Progenitor cell of endocrine pancreas (in vitro differentiated cells): ENCODE measurements around the gene NHLRC3. TPM values are rescaled to one million over a fixed set of nuclear protein-coding genes. Genes with fewer than 3 reads are reported as not detected.
A peak's percentile ranks its signal among the peaks of the same experiment; 100 is the strongest.
"Not testable (repeated sequence)": the region's sequence is repeated elsewhere in the genome, so short reads cannot be mapped to it uniquely, and the experiment has no call there.

Source experiments
- DNase-seq: peaks from one replicate; pipeline ENCODE4 v3.0.0; 2021; ENCODE audit warnings: low spot score; ENCODE audit not compliant: unreplicated experiment
- H3K27ac Mint-ChIP-seq: 2 replicates; pipeline ENCODE4 v1.8.0; 2021; ENCODE audit warnings: mild to moderate bottlenecking, moderate library complexity, mixed read lengths
- H3K27me3 Mint-ChIP-seq: 2 replicates; pipeline ENCODE4 v1.8.0; 2021; ENCODE audit warnings: mixed read lengths
- H3K36me3 Mint-ChIP-seq: 2 replicates; pipeline ENCODE4 v1.8.0; 2022; ENCODE audit warnings: mixed read lengths; ENCODE audit not compliant: insufficient read depth
- H3K4me1 Mint-ChIP-seq: 2 replicates; pipeline ENCODE4 v1.8.0; 2021; ENCODE audit warnings: low read depth, mixed read lengths
- H3K4me3 Mint-ChIP-seq: 2 replicates; pipeline ENCODE4 v1.8.0; 2021; ENCODE audit warnings: low read depth, mild to moderate bottlenecking, moderate library complexity, mixed read lengths
- H3K9me3 Mint-ChIP-seq: 2 replicates; pipeline ENCODE4 v1.8.0; 2021; ENCODE audit warnings: low read depth, mixed read lengths
- CTCF ChIP-seq: fragments of 200-600 bp; sonication (generic); IDR thresholded peaks from one replicate; pipeline ENCODE4 v1.5.0; 2021; ENCODE audit warnings: antibody characterized with exemption, mild to moderate bottlenecking; ENCODE audit not compliant: unreplicated experiment
- long read RNA-seq: library from polyadenylated mRNA; unstranded; transcript quantifications from one replicate; pipeline ENCODE4 v2.0.0, GENCODE V29; 2020
- total RNA-seq: library from RNA; stranded (reverse); gene quantifications from 2 replicates; pipeline ENCODE4 v1.2.1, GENCODE V29; 2021

Gene NHLRC3
- total RNA-seq, result 38.4 and 40.7 TPM in 2 replicates
- long read RNA-seq, transcript NHLRC3-202 (7 exons, 3,549 nt), result minor isoform, 14 of 78 reads
- long read RNA-seq, transcript NHLRC3-201 (6 exons, 3,275 nt), result major isoform, 21 of 78 reads
- long read RNA-seq, transcript NHLRC3-204 (2 exons, 3,237 nt), result minor isoform, 5 of 78 reads
- long read RNA-seq, partial matches to known transcripts, result 10 of 78 reads
- long read RNA-seq, other reads (novel, unspliced or antisense), result 27 of 78 reads

- H3K4me1 Mint-ChIP-seq, result peaks cover 31% of the 10 kb centered on the region
- no peaks in the 10 kb centered on the region for H3K9me3 Mint-ChIP-seq
- TF ChIP-seq CTCF, result no peak
- peak within 1 kb of the TSS; percentile 99 for H3K27ac Mint-ChIP-seq
- DNase-seq, result peak; percentile 53
- H3K27me3 Mint-ChIP-seq, result no peaks in the 10 kb centered on the region
- peak within 1 kb of the TSS; percentile 97 for H3K4me3 Mint-ChIP-seq
- H3K36me3 Mint-ChIP-seq, result no peaks in the 10 kb centered on the region
Measured at GRCh38 chr13:39037880-39038568, at the start of gene NHLRC3, which contains the start of gene PROSER1. Gene NHLRC3, plus strand, starts transcription at chr13:39038456. Its CDS starts 184 bp downstream, at chr13:39038640. Gene PROSER1, minus strand, starts transcription at chr13:39038089. Its CDS starts 847 bp downstream, at chr13:39037242.

- Mint-ChIP-seq H3K4me1 (no peaks in the 10 kb centered on the region), H3K36me3 (no peaks in the 10 kb centered on the region)
Measured at GRCh38 chr13:38990693-38991092, 47.6 kb upstream of the NHLRC3 start, which contains the start of gene STOML3. Gene STOML3, minus strand, starts transcription at chr13:38990831. Its CDS starts 110 bp downstream, at chr13:38990721.

GRCh38 chr13:38993381-38993780 lies 44.9 kb upstream of the NHLRC3 start:
- TF ChIP-seq CTCF, result no peak
- Mint-ChIP-seq H3K4me3 (no peak overlapping the region), H3K9me3 (no peaks in the 10 kb centered on the region), H3K27ac (no peak overlapping the region), H3K27me3 (no peaks in the 10 kb centered on the region), H3K4me1 (no peaks in the 10 kb centered on the region), H3K36me3 (no peaks in the 10 kb centered on the region)
- no peak for DNase-seq

More at GRCh38 chr13:38990693-38991092, 47.6 kb upstream of the NHLRC3 start, which contains the start of gene STOML3:
- TF ChIP-seq CTCF, result no peak
- Mint-ChIP-seq H3K27ac (no peak within 1 kb of the TSS), H3K9me3 (no peaks in the 10 kb centered on the region), H3K4me3 (no peak within 1 kb of the TSS), H3K27me3 (no peaks in the 10 kb centered on the region)
- DNase-seq, result no peak

GRCh38 chr13:38998739-38999138 lies 39.5 kb upstream of the NHLRC3 start:
- Mint-ChIP-seq H3K4me1 (no peaks in the 10 kb centered on the region), H3K27ac (no peak overlapping the region), H3K9me3 (no peaks in the 10 kb centered on the region), H3K36me3 (no peaks in the 10 kb centered on the region), H3K4me3 (no peak overlapping the region), H3K27me3 (no peaks in the 10 kb centered on the region)
- TF ChIP-seq CTCF, result no peak
- DNase-seq, result no peak

GRCh38 chr13:39006371-39007111 lies 31.7 kb upstream of the NHLRC3 start:
- H3K4me3 Mint-ChIP-seq, result peak overlapping the region; percentile 65

More at GRCh38 chr13:39006371-39007111, 31.7 kb upstream of the NHLRC3 start:
- H3K27ac Mint-ChIP-seq, DNase-seq, H3K9me3 Mint-ChIP-seq, H3K4me1 Mint-ChIP-seq, H3K27me3 Mint-ChIP-seq: not testable (repeated sequence)
- H3K36me3 Mint-ChIP-seq, result peaks cover 28% of the 10 kb centered on the region
